ENCODE data around the gene SH3GL1.
A peak's percentile ranks its signal among the peaks of the same experiment; 100 is the strongest.
"Not testable (repeated sequence)": the region's sequence is repeated elsewhere in the genome, so short reads cannot be mapped to it uniquely, and the experiment has no call there.

The SH3GL1 gene

DNA sequence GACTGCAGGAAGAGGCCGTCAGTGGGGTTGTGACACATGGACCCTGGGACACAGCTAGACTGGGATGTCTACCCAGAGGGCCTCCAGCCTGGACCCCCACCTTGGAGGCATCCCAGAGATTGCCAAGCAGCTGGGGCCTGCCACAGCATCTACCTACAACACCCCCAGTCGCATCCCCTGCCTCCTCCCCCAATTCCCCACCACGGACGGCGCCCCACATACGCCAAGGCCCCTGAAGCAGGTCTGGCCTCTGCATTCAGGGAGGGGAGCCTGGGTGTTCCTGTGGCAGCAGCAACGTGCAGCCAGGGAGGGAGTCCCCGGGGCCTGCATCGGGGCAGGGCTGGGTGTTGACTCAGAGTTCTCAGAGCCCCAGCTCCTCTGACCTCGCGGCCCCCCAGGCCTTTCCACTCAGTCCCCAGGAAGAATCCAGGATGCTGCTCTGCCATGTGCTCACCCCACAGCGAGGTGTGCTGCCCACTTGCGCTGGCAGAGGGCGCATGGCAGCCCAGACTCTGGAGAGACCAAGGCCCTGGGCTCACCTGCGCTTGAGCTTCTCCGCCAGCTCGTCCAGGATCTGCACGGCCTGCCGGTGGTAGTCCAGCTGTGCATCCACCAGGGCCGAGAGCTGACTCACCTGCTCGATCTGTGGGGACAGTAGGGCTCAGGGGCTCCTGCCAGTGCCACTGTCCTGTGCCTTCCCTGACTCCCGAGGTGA is 37.4 kb downstream of the SH3GL1 start:
- no peak for DNase-seq (ENCODE audit: low spot score)

DNA sequence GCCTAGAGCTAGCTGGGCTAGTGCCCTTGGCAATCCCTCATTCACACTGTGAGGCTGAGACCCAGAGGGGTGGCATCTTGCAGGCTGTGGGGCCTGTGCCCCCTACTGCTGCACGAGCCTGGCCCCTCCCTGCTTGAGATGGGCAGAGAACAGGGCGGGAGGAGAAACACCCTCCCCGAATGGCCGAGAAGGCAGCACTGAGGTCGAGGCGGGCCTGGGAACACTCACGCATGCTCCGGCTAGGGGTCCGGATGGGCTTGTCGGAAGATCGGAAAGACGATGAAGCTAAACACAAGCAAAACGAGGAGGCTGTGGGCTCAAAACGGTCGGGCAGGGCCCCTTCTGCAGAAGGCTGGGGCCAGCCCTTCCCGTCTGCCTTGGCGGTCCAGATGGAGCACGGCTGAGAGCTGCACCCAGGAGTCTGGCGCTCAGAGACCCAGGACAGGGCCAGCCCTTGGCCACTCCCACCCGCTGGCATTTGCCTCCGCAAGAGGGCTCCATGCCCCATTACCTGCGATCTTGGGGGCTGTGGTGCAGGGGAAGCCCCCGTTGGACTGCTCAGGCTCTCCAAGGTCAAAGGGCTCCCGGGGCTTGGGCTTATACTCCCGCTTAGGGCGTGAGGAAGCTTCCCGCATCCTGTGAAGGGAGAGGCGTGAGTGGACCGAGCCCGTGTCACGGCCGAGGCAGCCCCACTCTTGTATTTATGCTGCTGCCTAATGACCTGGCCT is 38.1 kb downstream of the SH3GL1 start:
- DNase-seq (ENCODE audit: low spot score), result no peak

DNA sequence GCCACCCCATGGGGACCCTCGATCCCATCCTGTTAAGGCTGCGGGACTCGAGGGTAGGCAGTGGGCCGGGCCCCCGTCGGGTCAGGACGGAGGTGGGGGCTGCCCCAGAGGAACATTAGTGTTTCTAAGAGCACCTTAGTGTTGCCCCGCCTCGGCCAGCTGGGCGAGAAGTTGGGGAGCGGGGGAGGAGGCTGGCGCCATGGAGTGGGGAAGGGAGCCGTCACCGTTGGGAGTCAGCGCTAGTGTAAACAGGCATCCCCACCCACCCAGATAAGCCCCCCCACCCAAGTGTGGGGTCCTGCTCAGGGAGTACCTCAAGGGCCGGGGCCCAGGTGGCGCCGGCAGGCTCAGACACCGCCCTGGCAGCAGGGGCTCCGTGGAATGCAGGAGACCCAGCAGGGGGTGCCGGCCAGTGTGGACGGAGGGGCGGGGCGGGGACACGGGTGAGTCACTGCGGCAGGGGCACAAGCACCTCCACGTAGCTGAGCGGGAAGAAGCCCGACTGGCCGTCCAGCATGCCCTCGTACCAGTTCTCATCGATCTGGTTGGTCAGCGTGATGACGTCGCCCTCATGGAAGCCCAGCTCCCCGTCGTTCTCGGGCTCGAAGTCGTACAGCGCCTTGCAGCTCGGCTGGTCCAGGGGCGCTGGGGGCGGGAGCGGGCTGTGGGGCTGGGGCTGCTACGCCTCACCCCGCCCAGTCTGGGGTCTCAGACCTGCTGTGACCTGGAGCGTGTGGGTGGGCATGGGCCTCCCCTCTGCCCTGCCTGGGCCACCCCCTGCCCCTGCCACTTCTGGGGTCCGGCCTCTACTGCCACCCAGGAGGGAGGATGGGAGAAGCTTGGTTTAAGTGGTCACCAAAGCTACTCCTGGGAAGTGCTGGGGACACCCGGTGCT is 38.9 kb downstream of the SH3GL1 start:
- no peak for DNase-seq (ENCODE audit: low spot score)

DNA sequence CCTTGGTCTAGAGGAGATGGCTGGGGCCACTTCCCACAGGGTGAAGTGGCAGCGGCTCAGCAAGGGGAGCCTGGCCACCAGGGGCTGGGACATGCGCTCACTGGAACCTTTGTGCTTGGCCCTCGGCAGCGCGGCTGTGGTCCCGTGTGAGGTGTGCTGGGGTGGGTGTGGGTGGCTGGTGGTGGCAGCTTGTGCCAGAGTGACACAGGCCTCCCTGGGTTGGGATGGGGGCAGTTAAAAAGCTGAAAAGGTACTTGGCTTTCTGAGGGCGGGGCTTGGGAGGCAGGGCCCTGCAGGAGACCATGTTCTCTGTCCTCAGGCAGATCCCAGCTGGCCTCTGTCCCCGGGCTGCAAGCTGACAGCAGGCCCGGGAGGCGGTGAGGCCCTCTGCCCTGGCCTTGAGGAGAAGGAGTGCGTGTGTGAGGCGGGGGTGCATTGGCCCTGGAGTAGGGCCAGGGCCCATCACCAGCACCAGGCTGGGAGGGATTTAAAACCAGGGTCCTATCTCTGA is 39.7 kb downstream of the SH3GL1 start:
- no peak for DNase-seq (ENCODE audit: low spot score)

DNA sequence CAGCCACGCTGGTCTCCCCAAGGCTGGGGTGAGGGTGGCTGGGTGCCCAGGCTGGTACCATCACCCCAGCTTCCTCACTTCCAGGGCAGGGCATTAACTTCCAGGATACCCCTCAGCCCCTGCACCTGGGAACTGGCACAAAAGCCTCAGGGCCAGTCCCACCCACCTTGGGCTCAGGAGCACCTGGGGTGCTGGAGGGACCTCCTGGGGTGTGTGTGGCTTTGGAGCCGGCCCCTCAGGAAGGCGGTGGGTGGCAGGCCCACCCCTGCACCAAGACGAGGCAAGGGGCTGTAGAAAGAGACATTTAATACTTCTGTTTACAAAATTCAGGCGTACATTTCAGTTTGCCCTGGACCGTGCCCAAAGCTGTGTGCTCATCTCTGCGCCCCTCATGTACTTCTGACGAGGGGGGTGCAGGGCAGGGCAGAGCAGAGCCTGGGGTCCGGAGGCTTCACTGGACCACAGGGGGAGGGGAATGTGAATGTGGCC is 40.2 kb downstream of the SH3GL1 start:
- DNase-seq (ENCODE audit: low spot score), result no peak

DNA sequence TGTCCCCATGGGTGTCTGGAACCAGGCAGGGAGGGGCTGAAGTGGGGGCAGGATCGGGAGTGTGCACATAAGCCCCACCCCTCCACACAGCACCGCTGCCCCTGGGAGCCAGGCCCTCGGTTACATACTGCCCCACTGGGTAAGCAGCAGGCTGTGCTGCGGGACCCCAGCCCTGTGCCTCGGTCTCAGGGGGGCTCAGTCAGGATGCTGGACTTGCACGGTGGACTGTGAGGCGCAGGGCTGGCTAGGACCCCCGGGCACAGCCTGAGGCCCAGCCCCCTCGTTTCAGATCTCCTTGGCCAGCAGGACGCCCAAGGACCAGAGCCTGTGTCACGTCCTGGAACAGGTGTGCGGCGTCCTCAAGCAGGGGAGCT is 40.7 kb downstream of the SH3GL1 start:
- no peak for DNase-seq (ENCODE audit: low spot score)

DNA sequence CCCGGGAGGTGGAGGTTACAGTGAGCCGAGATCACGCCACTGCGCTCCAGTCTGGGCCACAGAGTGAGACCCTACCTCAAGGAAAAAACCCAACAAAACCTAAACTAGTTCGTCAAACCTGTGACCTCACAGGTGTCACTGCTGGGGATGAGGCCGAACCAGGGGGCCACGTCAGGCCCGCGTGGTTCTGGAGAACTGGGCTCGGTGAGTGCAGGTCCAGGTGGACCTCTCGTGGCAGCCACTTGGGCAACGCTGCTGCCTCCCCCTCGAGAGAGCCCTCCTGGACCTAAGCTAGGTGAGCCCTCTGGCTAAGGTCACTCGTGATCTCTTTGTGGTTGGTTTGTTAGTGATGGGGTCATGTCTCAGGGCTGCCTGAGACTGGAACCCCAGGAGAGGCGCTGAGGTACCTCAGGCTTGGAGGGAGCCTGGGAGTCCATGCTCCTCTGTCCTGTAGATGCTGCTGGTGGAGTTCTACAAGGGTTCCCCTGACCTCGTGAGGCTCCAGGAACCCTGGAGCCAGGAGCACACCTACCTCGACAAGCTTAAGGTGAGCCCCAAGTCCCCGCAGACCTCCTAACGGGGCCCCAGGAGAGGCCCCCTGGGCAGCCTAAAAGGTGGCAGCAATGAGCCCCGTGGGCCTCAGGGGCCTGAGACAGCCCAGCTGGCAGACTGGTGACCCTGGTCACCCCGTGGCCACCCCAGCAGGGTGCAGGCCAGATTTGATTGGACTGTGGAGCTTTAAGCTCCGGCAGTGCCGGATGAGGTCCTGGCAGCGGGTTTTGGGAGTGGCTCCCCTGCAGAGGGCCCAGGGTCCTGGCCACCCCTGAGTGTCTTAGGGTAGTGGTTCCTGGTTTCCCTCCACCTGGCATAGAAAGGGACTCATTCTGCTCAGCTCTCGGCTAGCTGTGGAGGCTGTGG is 41.4 kb downstream of the SH3GL1 start:
- no peak for DNase-seq (ENCODE audit: low spot score)

DNA sequence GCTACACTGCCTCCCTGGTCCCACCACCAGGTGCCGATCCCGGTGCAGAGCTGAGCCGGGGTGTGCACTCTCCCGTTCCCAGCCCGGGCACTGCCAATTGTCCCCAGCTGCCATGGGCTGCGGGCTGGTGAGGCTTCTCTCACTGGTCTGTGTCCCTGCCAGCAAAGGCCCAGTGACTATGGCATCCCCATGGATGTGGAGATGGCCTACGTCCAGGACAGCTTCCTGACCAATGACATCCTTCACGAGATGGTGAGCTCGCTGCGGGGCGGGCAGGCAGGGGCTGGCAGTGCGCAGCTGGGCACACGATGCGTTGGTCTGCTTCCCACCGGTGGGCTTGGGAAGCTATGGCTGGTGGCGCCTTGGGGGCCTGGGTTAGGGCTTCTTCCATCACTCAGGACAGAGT is 42.4 kb downstream of the SH3GL1 start:
- no peak for DNase-seq (ENCODE audit: low spot score)

DNA sequence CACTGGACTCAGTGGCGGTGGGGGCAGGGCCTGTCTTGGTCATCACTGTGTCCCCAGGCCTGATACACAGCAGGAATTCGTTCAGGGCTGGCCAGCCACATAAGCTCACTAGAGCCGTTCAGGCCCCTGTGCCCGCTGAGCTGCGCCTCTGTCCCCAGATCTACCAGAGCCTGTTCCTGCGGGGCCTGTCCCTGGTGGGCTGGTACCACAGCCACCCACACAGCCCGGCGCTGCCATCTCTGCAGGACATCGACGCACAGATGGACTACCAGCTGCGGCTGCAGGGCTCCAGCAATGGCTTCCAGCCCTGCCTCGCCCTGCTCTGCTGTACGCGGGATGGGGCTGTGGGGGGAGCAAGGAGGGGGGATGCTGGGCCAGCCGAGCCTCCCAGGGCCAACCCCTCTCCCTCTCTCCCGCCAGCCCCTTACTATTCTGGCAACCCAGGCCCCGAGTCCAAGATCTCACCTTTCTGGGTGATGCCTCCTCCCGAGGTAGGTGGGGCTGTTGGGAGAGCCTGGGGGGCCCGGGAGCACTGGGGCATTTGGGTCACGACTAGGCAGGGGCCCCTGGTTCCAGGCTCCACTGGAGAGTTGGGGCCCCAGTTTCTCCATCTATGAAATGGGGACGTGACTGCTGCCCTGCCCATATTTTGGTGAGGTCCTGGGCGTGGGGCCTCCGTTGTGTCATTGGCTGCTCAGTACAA is 43.1 kb downstream of the SH3GL1 start:
- no peak for DNase-seq (ENCODE audit: low spot score)

DNA sequence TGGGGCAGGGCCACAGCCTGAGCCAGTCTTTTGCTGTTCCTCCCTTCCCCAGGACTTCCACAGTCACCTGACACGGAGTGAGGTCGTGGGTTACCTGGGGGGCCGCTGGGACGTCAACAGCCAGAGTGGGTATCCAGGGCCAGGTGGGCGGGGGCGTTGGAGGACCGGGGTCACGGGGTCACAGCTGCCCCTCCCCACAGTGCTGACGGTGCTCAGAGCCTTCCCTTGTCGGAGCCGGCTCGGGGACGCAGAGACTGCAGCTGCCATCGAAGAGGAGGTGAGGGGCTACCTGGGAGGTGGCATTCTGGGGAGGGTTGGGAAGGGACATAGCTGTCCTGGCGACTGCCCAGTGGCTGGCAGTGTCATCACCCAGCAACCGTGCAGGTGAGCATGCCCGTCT is 45.5 kb downstream of the SH3GL1 start:
- no peak for DNase-seq (ENCODE audit: low spot score)

DNA sequence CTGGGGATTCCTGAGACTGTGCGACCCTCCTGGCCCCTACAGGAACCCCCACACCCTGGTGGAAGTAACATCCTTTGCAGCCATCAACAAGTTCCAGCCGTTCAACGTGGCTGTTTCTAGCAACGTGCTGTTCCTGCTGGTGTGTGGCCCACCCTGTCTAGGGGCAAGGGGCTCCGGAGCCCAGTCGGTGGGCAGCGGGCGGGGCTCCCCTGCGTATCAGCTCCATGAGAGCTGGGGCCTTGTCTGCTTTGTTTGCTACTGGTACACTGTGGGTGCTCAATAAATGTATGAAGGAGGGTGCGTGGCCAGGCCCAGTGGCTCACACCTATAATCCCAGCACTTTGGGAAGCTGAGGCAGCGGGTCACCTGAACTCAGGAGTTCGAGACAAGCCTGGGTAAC is 46.1 kb downstream of the SH3GL1 start:
- DNase-seq (ENCODE audit: low spot score), result no peak

DNA sequence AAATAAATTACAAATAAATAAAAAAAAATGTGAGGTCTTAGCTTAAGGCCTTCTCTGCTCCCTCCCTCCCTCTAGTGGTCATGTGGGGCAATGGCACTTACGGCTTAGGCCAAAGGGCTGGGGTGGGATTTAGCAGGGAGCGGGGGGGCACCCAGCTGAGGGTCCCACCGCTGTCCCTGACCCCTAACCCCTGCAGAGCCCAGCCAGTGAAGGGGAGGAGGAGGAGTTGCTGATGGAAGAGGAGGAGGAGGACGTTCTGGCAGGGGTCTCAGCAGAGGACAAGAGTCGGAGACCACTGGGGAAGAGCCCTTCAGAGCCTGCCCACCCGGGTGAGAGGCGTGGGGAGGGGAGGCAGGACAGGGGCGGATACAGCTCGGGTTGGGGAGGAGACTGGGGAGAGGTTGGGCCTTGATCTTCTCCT is 47.6 kb downstream of the SH3GL1 start:
- DNase-seq (ENCODE audit: low spot score), result peak; percentile 72

DNA sequence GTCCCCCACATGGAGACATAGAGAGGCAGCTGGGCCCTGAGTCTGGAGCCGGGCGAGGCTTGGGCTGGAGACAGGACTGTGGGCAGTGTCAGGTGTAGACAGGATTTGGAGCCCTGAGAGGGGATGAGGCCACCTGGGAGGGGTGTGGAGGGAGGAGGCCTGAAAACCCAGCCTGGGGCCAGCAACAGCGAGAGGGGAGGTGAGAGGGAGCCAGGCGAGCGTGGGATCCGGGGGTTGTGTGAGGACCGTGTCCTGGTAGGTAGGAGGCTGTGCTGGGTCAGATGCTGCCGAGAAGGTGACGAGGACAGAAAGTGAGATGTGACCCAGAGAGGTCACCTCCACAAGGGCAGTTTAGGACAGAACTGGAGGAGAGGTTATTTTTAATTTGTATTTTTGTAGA is 49.6 kb downstream of the SH3GL1 start:
- DNase-seq (ENCODE audit: low spot score), result no peak

DNA sequence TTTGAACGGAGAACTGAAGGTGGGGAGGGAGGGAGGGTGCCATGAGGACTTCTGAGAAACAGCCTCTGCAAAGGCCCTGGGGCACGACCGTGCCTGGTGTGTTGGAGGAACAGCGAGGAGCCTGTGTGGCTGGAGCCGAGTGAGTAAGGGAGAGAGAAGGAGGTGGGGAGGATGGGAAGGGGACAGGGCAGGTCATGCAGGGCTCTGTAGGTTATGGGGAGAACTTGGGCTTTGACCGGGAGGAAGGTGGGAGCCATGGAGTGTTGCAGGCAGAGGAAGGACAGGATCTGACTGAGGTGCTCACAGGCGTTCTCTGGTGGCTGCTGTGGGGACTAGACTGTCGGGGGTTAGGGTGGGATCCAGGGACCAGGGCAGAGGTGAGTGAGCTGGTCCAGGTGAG is 50.2 kb downstream of the SH3GL1 start:
- no peak for DNase-seq (ENCODE audit: low spot score)

DNA sequence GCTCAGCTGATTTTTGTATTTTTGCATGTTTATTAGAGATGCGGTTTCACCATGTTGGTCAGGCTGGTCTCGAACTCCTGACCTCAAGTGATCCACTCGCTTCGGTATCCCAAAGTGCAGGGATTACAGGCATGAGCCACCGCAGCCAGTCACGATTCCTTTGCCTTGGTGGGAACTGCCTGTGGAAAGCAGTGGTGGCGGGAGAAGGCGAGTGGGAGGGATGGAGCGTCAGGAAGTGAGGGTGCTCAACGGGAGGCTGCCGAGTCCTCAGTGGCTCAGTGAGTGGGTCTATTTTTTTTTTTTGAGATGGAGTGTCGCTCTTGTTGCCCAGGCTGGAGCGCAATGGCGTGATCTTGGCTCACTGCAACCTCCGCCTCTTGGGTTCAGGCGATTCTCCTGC is 51.1 kb downstream of the SH3GL1 start:
- DNase-seq (ENCODE audit: low spot score), result not testable (repeated sequence)

DNA sequence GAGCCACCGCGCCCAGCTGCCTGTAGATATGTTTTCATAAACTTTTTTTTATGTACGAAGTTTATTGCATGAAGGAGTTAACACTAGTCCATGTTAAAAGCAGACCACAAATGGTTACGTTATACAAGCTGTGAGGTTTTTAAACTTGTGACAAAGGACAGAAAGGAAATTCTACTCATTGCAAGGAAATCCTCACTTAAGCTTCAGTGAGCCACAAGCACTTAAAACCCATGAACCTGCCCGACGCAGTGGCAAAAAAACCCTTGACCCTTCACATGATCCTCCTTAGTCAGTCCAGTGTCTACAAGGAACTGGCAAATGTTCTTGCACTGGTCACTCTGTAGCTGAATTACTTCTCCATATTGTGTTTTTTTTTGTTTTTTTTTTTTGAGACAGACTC is 52.8 kb downstream of the SH3GL1 start:
- DNase-seq (ENCODE audit: low spot score), result no peak

DNA sequence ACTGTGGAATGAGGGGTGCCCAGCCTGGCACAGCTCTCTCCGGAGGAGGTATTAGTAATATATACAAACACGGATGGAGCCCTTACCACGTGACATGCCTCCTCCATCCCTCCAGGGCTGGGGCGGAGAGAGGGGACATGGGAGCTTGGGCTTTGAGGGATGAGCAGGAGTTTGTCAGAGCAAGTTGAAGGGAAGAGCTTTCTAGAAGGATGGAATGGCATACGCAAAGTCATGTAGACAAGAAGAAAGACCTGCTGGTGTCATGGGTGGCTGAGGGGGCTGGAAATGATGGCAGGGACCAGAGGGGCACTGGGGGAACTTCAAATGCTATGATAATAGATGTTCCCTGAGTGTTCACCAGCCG is 54.3 kb downstream of the SH3GL1 start:
- DNase-seq (ENCODE audit: low spot score), result no peak

DNA sequence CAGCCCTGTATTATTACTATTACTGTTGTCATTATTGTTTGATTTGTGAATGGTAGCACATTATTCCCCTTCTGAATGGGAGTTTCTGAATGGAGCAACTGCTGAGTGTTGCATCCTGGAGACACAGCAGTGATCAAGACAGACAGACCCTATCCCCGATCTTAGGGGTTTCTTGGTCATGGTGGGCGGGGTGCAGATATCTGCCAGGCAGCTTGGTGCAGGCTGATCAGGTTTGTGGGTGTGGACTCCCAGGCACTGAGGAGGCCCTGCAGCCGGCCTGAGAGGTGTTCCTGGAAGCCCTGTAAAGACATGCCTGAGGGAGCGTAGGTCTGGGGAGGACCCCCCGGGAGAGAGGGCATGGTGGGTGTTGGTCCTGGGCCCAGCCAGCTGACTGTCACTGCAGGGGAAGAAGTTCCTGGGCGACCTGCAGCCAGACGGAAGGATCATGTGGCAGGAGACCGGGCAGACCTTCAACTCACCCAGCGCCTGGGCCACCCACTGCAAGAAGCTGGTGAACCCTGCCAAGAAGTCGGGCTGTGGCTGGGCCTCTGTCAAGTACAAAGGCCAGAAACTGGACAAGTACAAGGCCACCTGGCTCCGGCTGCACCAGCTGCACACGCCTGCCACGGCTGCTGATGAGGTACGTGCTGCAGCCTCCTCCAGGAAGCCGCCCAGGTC is 54.9 kb downstream of the SH3GL1 start:
- DNase-seq (ENCODE audit: low spot score), result no peak

DNA sequence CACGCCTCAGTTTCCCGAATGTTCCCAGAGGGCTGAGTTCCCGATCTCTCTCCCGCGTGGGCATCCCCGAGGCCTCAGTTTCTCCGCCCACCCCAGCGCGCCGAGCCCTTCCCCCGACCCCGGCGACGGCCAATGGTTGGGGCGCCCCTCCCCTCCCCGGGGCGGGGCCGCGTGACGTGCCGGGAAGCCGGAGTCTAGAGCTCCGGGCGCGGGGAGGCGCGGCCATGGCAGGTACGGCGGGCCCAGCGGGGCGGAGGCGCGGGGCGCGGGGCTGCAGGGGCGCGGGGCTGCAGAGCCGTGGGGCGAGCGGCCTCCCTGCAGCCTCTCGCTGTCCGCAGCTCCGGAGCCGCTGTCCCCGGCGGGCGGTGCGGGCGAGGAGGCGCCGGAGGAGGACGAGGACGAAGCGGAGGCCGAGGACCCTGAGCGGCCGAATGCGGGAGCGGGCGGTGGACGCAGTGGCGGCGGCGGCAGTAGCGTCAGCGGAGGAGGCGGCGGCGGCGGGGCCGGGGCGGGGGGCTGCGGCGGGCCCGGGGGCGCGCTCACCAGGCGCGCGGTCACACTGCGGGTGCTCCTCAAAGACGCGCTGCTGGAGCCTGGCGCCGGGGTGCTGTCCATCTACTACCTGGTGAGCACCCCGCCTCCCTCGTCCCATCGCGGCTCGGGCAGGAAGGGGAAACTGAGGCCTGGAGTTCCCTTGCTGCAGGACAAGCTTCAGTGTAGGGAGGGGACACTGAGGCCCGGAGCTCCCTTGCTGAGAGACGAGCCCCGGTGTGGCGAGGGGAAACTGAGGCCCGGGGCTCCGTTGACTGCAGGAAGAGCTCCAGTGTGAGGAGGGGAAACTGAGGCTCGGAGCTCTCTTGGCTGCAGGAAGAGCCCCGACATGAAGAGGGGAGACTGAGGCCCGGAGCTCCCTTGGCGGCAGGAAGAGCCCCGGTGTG is 56.7 kb downstream of the SH3GL1 start, which contains the start of gene MPND:
MPND (plus strand) TSS at position 193 of the 938 bp plus-strand sequence; CDS start at position 225, 32 bp downstream.
- peak; percentile 82 for DNase-seq (ENCODE audit: low spot score)
